ENCODE results near the gene BAIAP2L2.

GRCh38 chr22:38097058-38097457, 13.4 kb downstream of the BAIAP2L2 start:
- no peak for TF ChIP-seq POLR2A (IDR thresholded peaks at IDR 0.05; ENCODE audit: low read length)
- TF ChIP-seq GATA1 (IDR thresholded peaks at IDR 0.05; ENCODE audit: low read depth, low read length) = no peak
